HG03103 (cell line): Measurements from ENCODE around the gene CADM2.
A peak's percentile ranks its signal among the peaks of the same experiment; 100 is the strongest.

Experiments
- ATAC-seq: cut with Tn5 transposase; IDR thresholded peaks from one replicate; pipeline ENCODE4 v1.9.1; 2021; ENCODE audit warnings: low read depth; ENCODE audit not compliant: unreplicated experiment

CADM2 gene

GRCh38 chr3:85303156-85303555 lies 344.4 kb downstream of the CADM2 start:
- no peak for ATAC-seq

GRCh38 chr3:85304360-85304964 lies 345.7 kb downstream of the CADM2 start:
- ATAC-seq: no peak

- ATAC-seq: no peak
Observed at GRCh38 chr3:85312331-85312730, 353.5 kb downstream of the CADM2 start.

GRCh38 chr3:85313380-85313779 lies 354.6 kb downstream of the CADM2 start:
- no peak for ATAC-seq

GRCh38 chr3:85316252-85316651 lies 357.5 kb downstream of the CADM2 start:
- no peak for ATAC-seq

- no peak for ATAC-seq
Observed at GRCh38 chr3:85321892-85322291, 363.1 kb downstream of the CADM2 start.

GRCh38 chr3:85330071-85330470 lies 371.3 kb downstream of the CADM2 start:
- ATAC-seq: no peak

GRCh38 chr3:85337895-85338294 lies 379.1 kb downstream of the CADM2 start:
- no peak for ATAC-seq

- peak; percentile 63 for ATAC-seq
Observed at GRCh38 chr3:85342915-85343314, 384.1 kb downstream of the CADM2 start.

GRCh38 chr3:85355572-85355971 lies 396.8 kb downstream of the CADM2 start:
- ATAC-seq: no peak

- peak; percentile 55 for ATAC-seq
Observed at GRCh38 chr3:85360742-85361387, 402.1 kb downstream of the CADM2 start.

GRCh38 chr3:85364296-85364909 lies 405.6 kb downstream of the CADM2 start:
- no peak for ATAC-seq

- no peak for ATAC-seq
Observed at GRCh38 chr3:85370341-85370740, 411.6 kb downstream of the CADM2 start.

GRCh38 chr3:85376131-85376530 lies 417.3 kb downstream of the CADM2 start:
- ATAC-seq: no peak

GRCh38 chr3:85377115-85377514 lies 418.3 kb downstream of the CADM2 start:
- no peak for ATAC-seq

- ATAC-seq: no peak
Observed at GRCh38 chr3:85384372-85384771, 425.6 kb downstream of the CADM2 start.

- no peak for ATAC-seq
Observed at GRCh38 chr3:85387913-85388505, 429.2 kb downstream of the CADM2 start.

- ATAC-seq: no peak
Observed at GRCh38 chr3:85394424-85394823, 435.6 kb downstream of the CADM2 start.

GRCh38 chr3:85397434-85397833 lies 438.6 kb downstream of the CADM2 start:
- ATAC-seq: no peak

GRCh38 chr3:85426121-85426520 lies 467.3 kb downstream of the CADM2 start:
- ATAC-seq: no peak

- ATAC-seq: no peak
Observed at GRCh38 chr3:85427467-85427866, 468.7 kb downstream of the CADM2 start.

- no peak for ATAC-seq
Observed at GRCh38 chr3:85432081-85432480, 473.3 kb downstream of the CADM2 start.
